T47D (cell line): ENCODE data around the gene AOC3.
"Not testable (repeated sequence)": the region's sequence is repeated elsewhere in the genome, so short reads cannot be mapped to it uniquely, and the experiment has no call there.

Experiments used
- DNase-seq, 2 experiments: peaks; one replicate each; pipeline versions ENCODE4 v3.0.0 to v3.0.0-alpha.2; 2011 to 2012; ENCODE audit warnings: low read depth in 1 of 2, low spot score in 1 of 2
- JUND ChIP-seq: IDR thresholded peaks from 2 replicates; pipeline ENCODE4 v1.6.1; 2012; ENCODE audit warnings: low read depth
- in situ Hi-C: cut with HindIII; loops from 2 replicates; pipeline ENCODE4 v1.10.0; 2016; ENCODE audit warnings: low sequenced_read_pairs, low pct_unique_long_range_greater_than_20kb

AOC3 gene

GRCh38 chr17:42895185-42895555 lies 44.2 kb downstream of the AOC3 start:
- no peak for TF ChIP-seq JUND
- in situ Hi-C loops: no loop called here
- DNase-seq: peak in 1 of 2 experiments; percentile 31

- TF ChIP-seq JUND: no peak
- in situ Hi-C loops: no loop called here
- DNase-seq: no peak
Observed at GRCh38 chr17:42898147-42898811, 47.3 kb downstream of the AOC3 start.

- DNase-seq, in situ Hi-C loops: not testable (repeated sequence)
Observed at GRCh38 chr17:42899981-42900380, 49.0 kb downstream of the AOC3 start.

GRCh38 chr17:42900460-42901331 lies 49.7 kb downstream of the AOC3 start, which contains the start of gene G6PC1:
TSS of gene G6PC1 (plus strand) at chr17:42900799. CDS start at chr17:42900877, 78 bp downstream.
- no peak for DNase-seq
- no peak for TF ChIP-seq JUND
- in situ Hi-C loops: no loop called here

GRCh38 chr17:42901535-42902229 lies 50.7 kb downstream of the AOC3 start:
- no peak for DNase-seq
- in situ Hi-C loops: no loop called here
- TF ChIP-seq JUND: no peak

- in situ Hi-C loops: no loop called here
- DNase-seq: no peak
- TF ChIP-seq JUND: no peak
Observed at GRCh38 chr17:42904110-42904469, 53.1 kb downstream of the AOC3 start.

GRCh38 chr17:42906772-42907446 lies 55.9 kb downstream of the AOC3 start:
- TF ChIP-seq JUND: no peak
- in situ Hi-C loops: no loop called here
- DNase-seq: no peak
